Epithelial cell of umbilical artery (primary cell): Measurements from ENCODE around the gene NRXN3. TPM values are rescaled to one million over a fixed set of nuclear protein-coding genes. Genes with fewer than 3 reads are reported as not detected.

Experiments used
- total RNA-seq: library from RNA; depleted of rRNA; stranded (reverse); fragments of >200 nt; gene quantifications from 2 replicates; pipeline ENCODE4 v1.2.3, GENCODE V29; 2014

Gene NRXN3
- total RNA-seq = under 0.01 TPM in 2 replicates

DNA sequence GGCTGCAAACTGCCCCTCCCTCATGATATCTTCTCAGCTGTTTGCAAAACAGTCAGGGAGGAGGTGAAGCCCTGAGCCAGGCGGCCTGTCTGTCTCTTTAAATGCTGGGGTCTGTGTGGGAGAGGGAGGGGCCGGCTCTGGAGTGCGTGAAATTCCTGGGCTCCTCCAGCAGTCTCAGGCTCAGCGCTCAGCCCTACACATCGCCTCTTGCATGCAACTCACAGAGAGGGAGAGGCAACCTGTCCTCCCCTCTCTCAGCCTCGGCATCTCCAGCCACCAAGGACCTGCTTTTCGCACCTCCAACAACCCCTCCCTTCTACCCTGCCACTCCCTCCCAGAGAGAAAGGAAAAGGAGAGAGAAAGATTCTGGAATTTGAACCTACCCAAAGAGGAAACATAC lies at the start of gene NRXN3:
TSS of gene NRXN3 (plus strand) at position 171 of the 400 bp plus-strand sequence. CDS start 72,721 bp downstream, outside the sequence.

